Breast epithelium (tissue), 3 donors: Measurements from ENCODE around the gene HSP90B1.

Experiments used
- POLR2A ChIP-seq: fragments of 450-650 bp; IDR thresholded peaks from one replicate; pipeline ENCODE4 v1.6.1; 2016; ENCODE audit warnings: antibody characterized with exemption, mild to moderate bottlenecking, moderate library complexity
- POLR2AphosphoS5 ChIP-seq, 3 donors: sonication (generic); formaldehyde crosslinking; IDR thresholded peaks; one replicate each; pipeline ENCODE4 v1.6.1; 2017; ENCODE audit warnings: antibody characterized with exemption in 3 of 3
- TF ChIP-seq, protein P1 (sequence below), 3 donors: fragments of 450-650 bp; IDR thresholded peaks; one replicate each; pipeline ENCODE4 v1.5.1; 2016 to 2017; ENCODE audit warnings: antibody characterized with exemption in 3 of 3, mild to moderate bottlenecking in 3 of 3, moderate library complexity in 3 of 3

DNA sequence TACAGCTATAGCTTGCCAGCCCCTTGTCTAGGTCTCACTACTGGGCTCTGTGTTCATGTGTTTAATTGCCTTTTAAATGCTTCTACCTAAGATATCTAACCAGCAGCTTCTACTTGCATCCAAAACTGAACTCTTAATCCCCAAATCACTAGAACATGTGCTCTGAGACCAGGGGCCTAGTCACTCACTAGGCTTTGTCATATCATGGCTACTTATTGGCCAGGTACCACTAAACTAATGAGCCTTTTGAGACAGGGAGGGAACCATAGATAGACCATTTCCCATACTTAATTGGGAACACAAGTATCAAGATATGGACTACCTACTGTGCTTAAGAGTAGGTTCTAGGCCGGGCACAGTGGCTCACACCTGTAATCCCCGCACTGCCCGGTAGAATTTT is 6.5 kb downstream of the HSP90B1 start:
- TF ChIP-seq, protein P1, sequence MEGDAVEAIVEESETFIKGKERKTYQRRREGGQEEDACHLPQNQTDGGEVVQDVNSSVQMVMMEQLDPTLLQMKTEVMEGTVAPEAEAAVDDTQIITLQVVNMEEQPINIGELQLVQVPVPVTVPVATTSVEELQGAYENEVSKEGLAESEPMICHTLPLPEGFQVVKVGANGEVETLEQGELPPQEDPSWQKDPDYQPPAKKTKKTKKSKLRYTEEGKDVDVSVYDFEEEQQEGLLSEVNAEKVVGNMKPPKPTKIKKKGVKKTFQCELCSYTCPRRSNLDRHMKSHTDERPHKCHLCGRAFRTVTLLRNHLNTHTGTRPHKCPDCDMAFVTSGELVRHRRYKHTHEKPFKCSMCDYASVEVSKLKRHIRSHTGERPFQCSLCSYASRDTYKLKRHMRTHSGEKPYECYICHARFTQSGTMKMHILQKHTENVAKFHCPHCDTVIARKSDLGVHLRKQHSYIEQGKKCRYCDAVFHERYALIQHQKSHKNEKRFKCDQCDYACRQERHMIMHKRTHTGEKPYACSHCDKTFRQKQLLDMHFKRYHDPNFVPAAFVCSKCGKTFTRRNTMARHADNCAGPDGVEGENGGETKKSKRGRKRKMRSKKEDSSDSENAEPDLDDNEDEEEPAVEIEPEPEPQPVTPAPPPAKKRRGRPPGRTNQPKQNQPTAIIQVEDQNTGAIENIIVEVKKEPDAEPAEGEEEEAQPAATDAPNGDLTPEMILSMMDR (IDR thresholded peaks at IDR 0.05): no peak
- TF ChIP-seq POLR2A (no peak), POLR2AphosphoS5 (IDR thresholded peaks at IDR 0.05) (no peak)
